ENCODE measurements around the gene PLPPR3.

PLPPR3 gene

DNA sequence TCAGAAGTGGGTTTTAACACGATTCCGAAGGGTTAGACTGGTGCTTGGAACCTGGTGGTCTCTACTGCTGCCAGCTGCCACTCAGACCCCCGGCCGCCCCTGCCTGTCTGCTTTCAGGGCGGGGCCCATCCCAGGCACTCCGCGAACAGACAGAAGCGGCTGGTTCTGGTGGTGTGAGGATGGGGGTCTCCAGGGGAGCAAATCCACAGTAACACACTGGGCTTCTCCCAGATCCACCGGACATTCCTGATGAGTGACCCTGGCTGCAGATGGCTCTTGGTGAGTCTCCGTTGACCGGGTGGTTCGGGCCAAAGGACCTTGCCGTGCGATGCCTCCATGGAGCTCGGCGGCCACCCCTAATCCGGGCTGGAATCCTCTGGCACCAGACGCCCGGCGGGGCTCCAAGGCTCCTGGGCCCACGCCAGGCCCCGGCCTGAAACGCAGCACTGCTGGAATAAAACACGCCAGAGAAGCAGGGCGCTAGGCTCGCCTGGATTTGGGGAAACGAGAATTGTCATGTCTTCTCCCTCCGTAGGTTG lies 26.6 kb downstream of the PLPPR3 start:
- ChIA-PET POLR2A (ENCODE audit: low non-redundant PET) (no interaction called here), CTCF (no interaction called here)
- TF ChIP-seq, protein P1, sequence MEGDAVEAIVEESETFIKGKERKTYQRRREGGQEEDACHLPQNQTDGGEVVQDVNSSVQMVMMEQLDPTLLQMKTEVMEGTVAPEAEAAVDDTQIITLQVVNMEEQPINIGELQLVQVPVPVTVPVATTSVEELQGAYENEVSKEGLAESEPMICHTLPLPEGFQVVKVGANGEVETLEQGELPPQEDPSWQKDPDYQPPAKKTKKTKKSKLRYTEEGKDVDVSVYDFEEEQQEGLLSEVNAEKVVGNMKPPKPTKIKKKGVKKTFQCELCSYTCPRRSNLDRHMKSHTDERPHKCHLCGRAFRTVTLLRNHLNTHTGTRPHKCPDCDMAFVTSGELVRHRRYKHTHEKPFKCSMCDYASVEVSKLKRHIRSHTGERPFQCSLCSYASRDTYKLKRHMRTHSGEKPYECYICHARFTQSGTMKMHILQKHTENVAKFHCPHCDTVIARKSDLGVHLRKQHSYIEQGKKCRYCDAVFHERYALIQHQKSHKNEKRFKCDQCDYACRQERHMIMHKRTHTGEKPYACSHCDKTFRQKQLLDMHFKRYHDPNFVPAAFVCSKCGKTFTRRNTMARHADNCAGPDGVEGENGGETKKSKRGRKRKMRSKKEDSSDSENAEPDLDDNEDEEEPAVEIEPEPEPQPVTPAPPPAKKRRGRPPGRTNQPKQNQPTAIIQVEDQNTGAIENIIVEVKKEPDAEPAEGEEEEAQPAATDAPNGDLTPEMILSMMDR (conservative IDR thresholded peaks at IDR 0.05; ENCODE audit: low read depth): no peak
- peak overlapping the region; percentile 99 for H3K27ac ChIP-seq
- DNase-seq (ENCODE audit: low spot score): no peak

DNA sequence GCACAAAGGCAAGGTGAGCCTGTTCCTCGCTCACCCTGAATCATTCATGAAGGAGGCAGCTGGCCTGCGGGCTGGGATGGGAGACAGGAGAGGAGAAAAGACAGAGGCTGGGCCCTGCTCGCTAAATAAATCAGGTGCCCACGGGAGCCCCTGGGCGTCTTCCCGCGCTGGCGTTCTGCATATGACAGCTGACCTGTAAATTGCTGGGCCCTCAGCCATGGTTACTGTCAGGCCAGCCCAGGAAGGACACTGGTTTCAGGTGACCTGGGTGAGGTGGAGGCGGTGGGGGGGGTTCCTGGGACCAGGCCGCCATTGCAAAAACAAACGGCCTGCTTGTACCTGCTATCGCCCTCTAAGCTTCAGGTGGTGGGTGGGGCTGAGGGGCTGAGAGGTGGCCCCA lies 27.9 kb downstream of the PLPPR3 start:
- ChIA-PET CTCF (interaction anchor here (0.5 to 0.7 kb wide), 2 partner anchors 10 to 299 kb away, joined by 4 read pairs; no protein-coding TSS in a partner anchor), POLR2A (ENCODE audit: low non-redundant PET) (interaction anchor here (0.5 kb wide), 1 partner anchor 19 kb away, joined by 6 read pairs; no protein-coding TSS in a partner anchor)
- TF ChIP-seq, protein P1 (conservative IDR thresholded peaks at IDR 0.05; ENCODE audit: low read depth): no peak
- peak overlapping the region; percentile 99 for H3K27ac ChIP-seq
- DNase-seq (ENCODE audit: low spot score): no peak

DNA sequence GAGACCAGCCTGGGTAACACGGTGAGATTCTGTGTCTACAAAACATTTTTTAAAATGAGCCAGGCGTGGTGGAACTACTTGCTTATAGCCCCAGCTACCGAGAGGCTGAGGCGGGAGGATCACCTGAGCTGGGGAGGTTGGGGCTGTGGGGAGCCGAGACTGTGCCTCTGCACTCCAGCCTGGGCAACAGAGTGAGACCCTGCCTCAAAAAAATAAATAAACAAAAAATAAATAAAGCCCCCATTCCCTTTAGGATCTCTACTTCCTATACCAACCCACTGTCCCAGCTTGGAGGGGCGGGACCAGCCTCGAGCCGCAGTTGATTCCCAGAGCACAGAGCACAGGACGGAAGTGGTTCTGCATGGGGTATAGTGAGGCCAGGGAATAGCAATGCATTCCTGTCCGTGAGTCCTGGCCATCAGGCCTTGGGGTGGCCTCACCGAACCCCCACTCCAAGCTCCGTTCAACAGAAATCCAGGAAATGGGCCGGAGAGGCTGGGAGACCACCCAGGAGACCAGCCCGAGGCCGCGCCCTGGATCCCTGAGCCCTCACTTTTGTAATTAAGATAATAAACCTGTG lies 29.4 kb downstream of the PLPPR3 start:
- ChIA-PET POLR2A (ENCODE audit: low non-redundant PET) (no interaction called here), CTCF (interaction anchor here (0.6 to 0.7 kb wide), 2 partner anchors 41 to 65 kb away, joined by 3 to 4 read pairs; no protein-coding TSS in a partner anchor)
- no peak for DNase-seq (ENCODE audit: low spot score)
- H3K27ac ChIP-seq: peak overlapping the region; percentile 99
- TF ChIP-seq, protein P1 (conservative IDR thresholded peaks at IDR 0.05; ENCODE audit: low read depth): no peak

DNA sequence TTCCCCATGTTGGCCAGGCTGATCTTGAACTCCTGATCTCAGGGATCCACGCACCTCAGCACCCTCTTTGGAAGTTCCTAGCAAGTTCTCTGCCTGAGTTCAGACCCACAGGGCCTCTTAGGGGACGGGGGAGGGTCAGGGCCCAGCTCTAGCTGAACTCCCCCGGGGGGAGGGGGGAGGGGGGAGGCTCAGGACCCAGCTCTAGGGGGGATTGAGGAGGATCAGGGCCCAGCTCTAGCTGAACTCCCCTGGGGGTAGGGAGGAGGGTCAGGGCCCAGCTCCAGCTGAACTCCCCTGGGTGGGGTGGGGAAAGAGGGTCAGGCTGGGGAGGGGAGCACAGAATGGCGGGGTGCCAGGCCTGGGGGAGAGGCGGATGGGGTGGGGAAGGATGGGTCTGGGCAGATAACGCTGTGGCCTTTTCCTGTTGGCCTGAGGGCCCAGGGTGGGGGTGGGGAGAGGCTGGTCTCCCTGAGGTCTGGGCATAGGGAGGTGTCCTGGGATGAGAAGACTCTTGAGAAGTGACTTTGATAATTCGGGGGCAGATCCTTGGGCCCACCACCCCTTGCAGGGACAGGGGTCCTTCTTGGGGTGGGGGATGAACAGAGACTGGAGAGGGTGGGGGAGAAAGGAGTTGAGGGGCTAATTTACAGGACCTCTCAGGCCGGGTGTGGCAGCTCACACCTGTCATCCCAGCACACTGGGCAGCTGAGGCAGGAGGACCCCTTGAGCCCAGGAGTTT lies 30.0 kb downstream of the PLPPR3 start:
- CTCF ChIA-PET: interaction anchor here (0.7 kb wide), 1 partner anchor 40 kb away, joined by 3 read pairs; no protein-coding TSS in a partner anchor
- H3K27ac ChIP-seq: peak overlapping the region; percentile 99
- TF ChIP-seq, protein P1 (conservative IDR thresholded peaks at IDR 0.05; ENCODE audit: low read depth): no peak
- POLR2A ChIA-PET (ENCODE audit: low non-redundant PET): no interaction called here
- no peak for DNase-seq (ENCODE audit: low spot score)

DNA sequence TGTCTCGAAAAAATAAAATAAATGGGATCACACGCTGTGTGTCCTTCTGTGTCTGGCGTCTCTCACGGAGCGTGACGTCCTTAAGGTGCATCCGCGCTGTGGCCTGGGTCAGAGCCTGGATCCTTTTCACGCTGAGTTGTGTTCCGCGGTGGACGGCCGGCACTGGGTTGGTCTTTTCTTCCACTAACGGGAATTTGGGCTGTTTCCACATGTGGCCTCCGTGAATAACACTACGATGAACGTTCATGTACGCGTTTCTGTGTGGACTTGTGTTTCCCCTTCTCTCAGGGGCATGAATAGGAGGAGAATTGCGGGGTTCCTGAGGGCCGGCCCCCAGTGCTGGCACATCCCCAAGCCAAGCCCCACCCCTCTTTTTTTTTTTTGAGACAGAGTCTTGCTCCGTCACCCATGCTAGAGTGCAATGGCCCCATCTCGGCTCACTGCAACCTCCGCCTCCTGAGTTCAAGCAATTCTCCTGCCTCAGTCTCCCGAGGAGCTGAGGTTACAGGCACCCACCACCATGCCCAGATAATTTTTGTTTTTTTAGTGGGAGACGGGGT lies 30.7 kb downstream of the PLPPR3 start:
- peak overlapping the region; percentile 99 for H3K27ac ChIP-seq
- DNase-seq (ENCODE audit: low spot score): no peak
- POLR2A ChIA-PET (ENCODE audit: low non-redundant PET): no interaction called here
- CTCF ChIA-PET: no interaction called here
- TF ChIP-seq, protein P1 (conservative IDR thresholded peaks at IDR 0.05; ENCODE audit: low read depth): no peak

DNA sequence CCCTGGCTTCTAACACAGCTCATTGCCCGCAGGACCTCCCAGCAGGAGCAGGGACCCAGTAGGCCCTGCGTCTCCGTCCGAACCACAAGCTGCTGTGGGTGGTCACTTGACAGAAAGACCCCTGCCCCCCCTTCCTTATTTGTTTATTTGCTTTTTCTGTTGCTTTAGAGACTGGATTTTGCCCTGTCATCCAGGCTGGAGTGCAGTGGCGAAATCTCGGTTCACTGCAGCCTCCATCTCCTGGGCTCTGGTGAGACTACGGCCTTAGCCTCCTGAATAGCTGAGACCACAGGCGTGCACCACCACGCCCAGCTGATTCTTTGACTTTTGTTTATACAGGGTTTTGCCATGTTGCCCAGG lies 32.1 kb downstream of the PLPPR3 start:
- H3K27ac ChIP-seq: peak overlapping the region; percentile 99
- ChIA-PET POLR2A (ENCODE audit: low non-redundant PET) (no interaction called here), CTCF (no interaction called here)
- TF ChIP-seq, protein P1 (conservative IDR thresholded peaks at IDR 0.05; ENCODE audit: low read depth): no peak
- DNase-seq (ENCODE audit: low spot score): no peak

Data from RWPE1 (cell line).